Right hindlimb (tissue), 1 donor: Measurements from ENCODE around the gene PSMD10.

Experiments used
- DNase-seq: peaks from one replicate; pipeline ENCODE4 v3.0.0-alpha.2; 2018

The PSMD10 gene, protein sequence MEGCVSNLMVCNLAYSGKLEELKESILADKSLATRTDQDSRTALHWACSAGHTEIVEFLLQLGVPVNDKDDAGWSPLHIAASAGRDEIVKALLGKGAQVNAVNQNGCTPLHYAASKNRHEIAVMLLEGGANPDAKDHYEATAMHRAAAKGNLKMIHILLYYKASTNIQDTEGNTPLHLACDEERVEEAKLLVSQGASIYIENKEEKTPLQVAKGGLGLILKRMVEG

DNA sequence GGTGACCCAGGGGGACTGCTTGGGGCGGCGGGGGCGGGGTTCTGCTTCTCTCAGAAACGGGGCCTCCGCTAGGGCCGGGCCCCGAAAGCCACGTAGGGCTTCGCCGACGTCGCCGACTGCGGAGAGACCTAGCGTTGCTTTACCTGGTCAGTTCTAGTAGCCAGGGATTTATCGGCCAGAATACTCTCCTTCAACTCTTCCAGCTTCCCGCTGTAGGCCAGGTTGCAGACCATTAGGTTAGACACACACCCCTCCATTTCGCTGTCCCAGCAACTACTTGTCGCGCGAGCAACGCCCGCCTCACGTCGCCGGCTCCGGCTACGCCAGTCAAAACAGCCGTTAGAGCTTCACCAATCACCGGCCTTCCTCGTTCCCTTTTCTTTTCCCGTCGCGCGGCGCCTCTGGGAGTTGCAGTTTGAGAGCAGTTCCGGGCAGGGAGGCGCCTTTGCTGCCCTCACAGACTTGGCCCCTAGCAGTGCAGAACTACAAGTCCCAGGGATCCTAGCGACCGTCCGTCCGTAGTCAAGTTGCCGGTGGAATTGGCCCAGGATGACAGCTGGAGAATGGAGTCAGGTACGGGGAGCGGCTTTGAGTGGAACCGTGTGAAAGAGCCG lies at the start of gene PSMD10, which contains the start of gene ATG4A:
Gene PSMD10 (minus strand): TSS at position 279 of the 614 bp plus-strand sequence. CDS start 22 bp downstream, at position 257.
Gene ATG4A (plus strand): TSS at position 515 of the 614 bp plus-strand sequence. CDS start 49 bp downstream, at position 564.
- peak; percentile 97 for DNase-seq

DNA sequence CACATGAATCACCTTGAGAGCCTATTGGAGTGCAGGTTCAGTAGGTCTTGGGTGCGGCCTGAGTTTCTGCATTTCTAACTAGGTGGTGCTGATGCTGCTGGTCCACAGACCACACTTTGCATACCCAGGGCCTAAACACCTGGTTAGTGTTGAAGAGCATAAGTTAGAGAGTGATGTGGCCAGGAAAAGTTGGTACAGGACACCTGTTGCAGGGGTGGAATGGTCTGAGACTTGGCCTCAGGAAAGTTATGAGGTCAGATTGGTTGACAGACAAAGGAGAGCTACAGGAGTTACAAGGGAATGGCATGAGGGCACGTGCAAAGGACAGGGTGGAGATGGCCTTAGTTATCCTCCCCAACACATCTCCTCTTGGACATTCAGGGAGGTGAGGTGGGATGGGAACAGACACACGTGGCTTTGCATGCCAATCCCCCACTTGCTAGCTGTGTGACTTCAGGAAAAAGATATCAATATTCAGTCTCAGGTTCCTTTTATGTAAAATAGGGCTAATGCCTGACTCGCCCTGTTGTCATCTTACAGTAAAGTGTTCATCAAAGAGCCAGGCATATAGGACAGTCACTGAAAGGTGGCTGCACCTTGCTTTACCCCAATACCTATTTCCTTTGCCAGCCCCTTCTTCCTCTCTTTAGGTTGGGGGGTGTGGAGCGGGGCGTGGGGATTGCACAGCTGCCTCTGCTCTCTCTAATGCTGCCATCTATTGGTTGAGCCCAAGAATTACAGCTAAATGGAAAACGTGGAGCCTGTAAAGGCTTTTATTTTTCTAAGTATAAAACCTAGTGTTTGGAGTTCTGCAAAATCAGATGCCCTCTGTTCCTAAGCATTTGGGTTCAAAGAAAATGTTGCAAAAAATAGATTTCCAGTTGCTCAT lies 47.7 kb upstream of the PSMD10 start:
- no peak for DNase-seq

DNA sequence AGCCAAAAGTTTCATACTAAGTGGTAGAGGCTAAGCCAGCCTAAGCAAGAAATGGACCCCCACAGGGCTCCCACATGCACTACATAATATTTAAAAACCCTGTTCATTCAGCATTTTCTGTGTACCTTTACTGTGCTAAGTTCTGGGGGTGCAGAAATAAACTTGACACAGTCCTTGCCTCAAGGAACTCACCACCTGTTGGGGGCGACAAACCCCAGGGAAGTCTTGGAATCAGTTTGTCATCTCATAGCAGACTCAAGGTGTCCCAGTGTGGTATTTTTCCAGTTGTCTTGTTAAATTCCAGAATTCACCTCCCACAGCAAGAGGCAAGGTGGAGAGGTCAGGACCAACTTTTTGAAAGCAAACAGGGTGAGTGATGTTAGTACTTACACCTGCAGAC lies 43.4 kb upstream of the PSMD10 start:
- DNase-seq = no peak

DNA sequence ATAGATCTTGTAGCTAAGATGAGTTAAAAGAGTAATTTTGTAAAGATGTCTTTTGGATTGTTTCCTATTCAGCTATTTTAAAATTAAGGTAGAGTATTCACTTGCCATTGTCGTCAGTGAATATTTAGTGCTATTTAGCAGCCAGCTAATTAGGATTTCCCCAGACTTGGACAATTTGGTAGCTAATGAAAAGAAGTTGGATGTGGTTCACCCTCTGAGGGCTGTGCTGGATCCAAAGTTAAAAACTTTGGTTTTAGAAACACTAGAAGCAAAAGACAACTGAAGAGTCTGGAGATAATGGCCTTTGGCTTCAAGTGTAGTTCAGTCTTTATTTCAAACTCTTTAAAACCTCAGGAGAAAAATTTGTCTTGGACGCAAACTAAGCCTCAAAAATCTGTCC lies 41.5 kb upstream of the PSMD10 start:
- no peak for DNase-seq

DNA sequence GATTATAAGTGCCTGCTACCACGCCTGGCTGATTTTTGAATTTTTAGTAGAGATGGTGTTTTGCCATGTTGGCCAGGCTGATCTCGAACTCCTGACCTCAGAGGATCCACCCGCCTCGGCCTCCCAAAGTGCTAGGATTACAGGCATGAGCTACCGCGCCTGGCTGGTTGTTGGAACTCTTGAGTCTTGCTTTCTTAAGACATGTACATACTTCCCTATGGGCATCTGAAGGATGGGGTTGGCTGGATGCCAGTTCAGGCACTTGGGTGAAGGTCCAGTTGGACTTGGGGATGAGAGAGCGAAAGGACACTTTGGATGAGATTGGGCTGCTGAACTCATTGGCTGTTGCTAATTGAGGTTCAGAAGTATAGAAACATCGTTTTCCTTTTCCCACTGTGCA lies 40.7 kb upstream of the PSMD10 start:
- no peak for DNase-seq

DNA sequence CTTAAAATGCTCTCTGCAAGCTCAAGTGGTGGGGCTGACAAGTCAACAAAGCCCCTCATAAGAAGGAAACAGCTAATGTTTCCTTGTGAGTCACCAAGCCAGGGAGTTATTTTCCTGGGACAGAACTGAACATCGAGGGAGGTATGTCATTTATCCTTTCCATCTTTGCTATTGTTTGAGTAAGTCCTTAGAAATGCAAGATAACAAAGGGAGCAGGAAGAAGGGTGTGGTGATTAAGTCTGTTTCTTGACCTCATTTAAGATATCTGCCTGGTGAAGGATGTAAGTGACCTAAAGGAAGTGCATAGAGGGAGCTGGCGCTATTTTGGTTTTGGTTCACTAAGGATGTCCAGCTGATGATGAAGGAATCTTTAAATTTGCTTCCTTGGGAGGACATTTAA lies 40.1 kb upstream of the PSMD10 start:
- DNase-seq = no peak

DNA sequence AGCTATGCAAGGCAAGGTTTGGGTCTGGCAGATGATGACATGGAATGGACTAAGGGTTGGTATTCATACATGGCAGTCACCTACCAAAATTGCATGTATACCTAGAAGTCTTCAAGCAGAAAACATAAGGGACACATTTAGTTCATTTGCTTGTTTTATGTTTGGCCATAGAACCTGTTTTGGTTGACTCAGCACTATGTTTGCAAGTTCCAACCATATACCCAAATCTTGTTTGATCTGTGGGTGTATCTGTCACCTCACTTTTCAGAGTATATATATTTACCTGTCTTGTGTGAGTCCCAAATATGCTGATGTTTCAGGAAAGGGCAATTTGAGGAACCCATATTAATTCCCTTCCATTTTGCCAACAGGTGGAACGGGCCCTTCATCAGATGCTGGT lies 39.5 kb upstream of the PSMD10 start:
- no peak for DNase-seq

DNA sequence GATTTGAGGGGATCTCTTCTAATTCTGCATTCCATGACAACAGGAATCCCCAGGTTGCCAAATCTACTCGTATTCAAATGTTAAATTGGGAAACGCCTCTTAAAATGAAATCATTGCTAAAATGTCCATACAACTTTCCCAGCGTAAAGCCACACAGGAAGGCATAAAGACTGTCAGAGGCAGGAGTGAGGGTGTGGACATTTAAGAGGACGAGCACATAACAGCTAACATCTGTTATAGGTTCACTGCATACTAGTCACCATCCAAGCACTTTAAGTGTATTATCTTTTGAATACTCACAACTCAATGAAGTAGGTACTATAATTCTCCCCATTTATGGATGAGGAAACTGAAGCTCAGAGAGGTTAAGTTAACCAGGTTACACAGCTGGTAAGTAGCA lies 35.8 kb upstream of the PSMD10 start:
- no peak for DNase-seq

DNA sequence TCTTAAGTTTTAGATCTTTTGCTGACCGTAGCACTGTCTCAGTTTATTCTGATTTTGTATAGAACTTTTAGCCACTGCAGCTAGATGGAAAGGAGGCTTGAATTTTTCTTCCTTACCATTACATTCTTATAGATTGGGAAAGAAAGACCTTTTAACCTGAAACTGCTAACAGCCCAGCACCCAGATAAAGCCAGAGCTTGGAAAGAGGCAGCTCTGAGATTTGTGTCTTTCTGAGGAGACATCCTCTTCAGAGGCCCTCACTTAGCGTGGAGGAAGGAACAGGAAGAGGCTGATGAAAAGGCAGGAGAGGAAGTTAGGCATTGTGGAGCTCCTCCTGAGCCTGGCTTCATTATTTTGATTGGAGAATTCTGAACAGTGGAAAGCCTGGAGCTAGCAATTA lies 35.3 kb upstream of the PSMD10 start:
- no peak for DNase-seq

DNA sequence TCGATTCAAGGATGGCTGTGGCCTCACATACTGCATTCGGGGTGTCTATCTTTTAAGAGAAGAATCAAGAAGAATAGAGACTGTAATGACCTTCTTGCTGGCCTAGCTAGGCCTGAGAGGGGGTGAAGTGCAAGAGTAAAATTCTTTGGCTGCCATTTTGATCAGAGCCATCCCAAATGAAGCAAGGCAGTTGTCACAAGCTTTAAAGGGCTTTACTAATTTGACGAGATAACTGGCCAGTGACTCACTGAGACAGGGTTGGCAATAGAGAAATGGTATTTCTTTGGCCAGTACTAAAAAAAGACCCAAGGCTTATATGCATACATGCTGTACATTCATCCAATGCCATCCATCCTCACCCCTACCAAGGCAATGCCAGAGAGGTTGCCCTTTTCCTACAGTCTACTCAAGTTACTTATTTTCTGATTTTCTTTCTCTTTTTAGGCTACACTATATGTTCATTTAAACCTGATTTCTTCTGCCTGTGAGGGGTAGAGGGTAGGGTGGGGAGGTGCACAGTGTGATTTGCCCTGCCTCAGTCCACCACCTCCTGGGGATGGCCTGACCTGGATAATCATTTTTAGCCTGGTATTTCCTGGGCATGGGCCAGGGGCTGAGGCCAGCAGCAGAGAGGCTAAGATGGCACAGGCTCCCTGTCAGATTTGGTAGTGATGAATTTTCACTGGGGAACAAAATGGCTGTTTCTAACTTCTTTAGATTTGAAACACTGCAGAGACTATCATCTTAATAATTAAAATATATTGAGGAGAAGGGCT lies 32.4 kb upstream of the PSMD10 start:
- DNase-seq = no peak

DNA sequence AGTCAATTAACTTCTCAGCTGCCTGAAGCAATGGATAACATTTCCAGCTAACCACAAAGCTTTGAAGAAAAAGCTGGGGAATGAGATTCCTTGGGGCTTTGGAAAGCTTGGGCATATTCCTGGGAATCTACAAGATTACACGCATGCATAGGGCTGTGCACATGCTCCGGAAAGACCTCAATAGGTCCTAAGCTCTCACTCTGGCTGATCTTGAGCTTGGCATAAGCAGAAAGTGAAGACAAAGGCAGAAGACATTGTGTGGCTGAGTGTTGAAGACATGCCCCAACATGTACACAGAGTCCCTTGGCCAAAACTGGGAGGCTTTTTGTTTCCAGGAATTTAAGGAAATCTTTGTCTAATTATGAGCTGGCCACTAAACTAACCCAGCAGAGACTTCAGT lies 31.4 kb upstream of the PSMD10 start:
- DNase-seq = no peak

DNA sequence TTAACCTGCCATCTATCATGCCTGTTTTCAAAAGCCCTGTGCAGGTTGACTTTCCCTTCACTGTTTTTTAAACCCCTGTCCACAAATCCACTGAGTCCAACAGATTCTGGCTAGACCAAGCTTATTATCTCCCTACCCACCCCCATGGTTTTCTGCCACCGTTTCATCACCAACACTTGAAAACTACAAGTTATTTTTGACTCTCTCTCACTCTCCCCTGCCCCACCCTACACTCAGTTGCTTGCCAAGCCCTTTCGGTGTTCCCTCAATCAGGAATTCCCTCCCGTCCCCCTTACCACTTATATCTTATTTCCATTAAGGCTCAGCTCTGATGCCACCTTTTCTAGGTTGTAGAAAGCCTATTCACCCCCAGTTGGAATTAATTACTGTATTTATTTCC lies 29.9 kb upstream of the PSMD10 start:
- no peak for DNase-seq

DNA sequence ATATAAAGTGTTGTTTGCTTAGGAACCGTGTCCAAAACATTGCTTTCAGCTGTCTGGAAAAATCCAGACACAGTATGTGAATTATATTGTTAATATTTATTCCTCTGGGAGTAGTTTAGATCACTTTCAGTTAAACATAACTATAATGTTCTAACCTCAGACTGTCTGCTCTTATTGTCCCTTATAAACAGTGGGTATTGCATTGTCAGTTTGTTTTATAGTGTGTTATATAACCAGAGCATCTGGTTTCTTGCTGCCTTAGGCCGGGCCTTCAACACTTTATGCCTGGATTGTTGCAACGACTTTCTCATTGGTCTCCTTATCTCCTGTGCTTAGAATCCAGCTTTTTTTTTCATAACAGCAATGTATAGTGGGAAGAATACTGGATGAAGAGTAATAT lies 26.6 kb upstream of the PSMD10 start:
- DNase-seq = no peak

DNA sequence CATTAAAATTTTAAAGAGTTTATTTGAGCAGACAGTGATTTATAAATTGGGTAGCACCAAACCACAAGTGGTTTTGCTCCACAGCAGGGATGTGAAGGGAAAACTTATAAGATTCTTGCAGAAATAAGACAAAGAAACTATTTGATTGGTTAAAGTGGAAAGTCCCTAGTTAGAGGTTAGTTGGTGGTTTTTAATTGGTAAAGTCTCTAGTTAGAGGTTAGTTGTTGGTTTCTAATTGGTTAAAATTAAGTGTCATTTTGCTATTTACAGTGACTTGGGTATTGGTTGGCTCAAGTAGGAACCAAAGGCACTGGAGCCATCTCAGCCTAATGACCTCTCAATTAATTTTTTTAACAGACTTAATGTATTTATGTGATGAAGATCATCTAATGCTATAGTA lies 23.2 kb upstream of the PSMD10 start:
- no peak for DNase-seq

DNA sequence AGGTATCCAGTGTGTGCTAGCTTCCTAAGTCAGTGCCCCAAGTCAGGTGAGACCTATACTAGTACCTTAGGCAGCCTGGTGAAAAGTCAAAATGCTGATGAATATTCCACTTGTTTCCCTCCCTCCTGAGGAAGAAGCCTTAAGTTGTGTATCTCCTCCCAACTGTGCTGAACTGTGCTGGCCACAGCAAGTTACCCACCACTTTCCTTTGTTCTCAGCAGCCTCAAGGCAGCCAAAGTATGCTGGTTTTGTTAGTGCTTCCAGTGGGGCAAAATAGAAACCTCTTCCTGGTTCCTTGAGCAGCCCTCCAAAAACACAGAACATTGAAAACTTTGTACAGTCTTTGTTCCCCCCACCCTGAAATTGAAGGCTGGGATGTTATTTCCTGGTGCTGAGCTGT lies 14.1 kb upstream of the PSMD10 start:
- DNase-seq = no peak

DNA sequence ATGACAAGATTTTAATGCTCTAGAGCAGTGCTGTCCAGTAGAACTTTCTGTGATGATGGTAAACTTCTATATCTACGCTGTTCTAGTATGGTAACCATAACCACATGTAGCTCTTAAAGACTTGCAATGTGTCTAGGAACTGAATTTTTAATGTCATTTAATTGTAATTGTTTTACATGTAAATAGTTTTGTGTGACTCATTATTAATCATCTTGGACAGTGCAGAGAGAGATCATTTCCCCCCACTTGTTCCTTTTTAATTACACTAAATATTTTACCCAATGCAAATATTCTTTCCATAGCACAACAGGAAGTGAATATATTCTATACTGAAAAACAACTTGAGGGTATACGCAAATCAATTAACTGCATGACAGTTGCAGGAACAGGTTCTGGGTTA lies 6.0 kb upstream of the PSMD10 start:
- DNase-seq = no peak

DNA sequence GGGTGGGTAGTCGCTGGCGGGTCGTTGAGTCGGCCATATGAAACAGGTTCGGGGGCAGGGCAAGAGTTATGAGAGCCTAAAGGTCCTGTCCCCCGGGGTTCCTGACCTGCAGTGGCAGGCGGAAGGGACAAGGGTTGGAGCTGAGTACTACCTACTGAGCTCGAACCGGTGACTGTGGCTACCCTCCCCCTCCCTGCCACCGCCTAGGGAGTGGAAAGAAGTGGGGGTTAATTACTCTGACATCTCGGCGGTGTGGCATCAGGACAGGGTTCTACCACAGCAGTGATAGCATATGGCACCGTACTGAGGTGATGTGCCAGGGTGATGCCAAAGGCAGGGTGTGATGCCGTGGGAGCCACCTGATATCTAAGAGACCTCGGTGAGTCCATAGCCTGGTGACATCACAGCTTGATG lies 543 bp upstream of the PSMD10 start:
- no peak for DNase-seq

DNA sequence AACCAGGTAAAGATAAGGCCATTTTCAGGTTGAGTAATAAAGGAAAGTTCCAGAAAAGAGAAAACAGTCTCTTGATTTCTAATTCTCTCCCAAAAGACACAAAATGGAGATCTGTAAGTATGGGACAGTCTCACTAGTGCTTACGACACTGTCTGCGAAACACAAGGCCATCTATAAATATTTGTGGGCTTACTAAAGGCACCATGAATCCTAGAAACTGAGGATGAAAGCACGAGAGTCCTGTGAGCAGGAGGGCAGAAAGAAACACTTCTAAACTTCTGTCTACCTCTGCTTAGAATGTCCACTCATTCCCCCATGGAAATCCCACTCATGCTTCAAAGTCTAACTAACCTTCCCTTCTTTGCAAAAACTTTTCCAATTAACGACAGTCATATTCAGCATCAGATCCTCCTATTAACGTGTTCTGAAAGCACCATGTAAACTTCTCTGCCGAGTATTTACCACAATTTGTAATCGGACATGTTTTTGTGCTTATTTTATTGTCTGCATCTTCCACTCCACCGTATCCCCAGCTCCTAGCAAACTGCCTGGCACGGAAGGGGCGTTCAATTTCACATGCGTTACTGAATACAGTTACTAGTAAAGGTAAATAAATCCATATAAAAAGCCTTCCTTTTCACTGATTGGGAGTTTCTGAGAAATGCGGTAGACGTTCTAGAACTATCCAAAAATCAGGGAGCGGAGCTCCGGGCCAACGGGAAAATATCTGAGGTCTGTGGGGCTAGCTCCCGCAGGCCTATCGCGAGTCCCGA lies 665 bp downstream of the PSMD10 start:
- no peak for DNase-seq

DNA sequence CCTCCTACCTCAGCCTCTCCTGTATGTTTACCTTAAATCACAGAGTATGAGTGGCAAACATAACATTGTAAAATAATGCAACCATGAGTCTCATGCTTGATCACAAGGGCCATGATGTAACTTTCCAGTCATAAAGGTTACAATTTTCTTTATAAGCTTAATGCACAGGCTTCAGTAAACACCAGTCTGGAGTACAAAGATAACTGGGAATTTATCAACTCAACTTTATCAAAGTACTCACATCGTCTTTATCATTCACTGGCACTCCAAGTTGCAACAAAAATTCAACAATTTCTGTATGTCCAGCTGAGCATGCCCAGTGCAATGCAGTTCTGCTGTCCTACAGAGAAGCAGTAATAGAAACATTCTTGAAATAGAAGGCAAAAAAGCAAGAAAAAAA lies 2.8 kb downstream of the PSMD10 start:
- DNase-seq = no peak

DNA sequence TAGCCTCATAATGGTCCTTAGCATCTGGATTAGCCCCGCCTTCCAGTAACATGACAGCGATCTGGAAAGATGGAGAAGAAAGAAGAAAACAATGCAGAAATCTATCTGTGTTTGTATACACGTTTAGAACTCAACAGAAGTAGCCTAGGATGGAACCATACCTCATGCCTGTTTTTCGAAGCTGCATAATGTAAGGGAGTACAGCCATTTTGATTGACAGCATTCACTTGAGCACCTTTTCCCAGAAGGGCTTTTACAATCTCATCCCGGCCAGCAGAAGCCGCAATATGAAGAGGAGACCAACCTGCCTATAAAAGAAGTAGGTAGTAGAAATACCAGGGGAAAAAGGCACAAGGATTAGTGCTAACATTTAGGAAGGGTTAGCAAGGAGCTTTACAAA lies 3.5 kb downstream of the PSMD10 start:
- DNase-seq = no peak

DNA sequence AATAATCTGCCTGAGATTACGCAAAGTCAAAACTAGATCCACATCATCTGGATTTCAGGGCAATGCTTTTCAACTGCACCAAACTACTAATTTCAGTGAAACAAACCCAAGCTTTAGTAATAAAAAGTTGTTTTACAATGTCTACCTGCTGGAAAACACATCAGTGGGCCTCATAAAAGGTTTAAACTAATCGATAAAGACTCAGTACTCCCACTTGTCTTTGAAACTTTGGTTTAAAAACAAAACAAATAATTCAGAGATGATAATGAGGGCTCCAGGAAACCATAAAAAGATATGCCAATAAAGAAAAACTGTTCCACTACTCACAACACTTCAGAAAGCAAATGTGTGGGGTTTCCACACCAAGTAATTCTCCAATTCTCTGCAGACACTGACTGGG lies 10.2 kb downstream of the PSMD10 start:
- DNase-seq = no peak

DNA sequence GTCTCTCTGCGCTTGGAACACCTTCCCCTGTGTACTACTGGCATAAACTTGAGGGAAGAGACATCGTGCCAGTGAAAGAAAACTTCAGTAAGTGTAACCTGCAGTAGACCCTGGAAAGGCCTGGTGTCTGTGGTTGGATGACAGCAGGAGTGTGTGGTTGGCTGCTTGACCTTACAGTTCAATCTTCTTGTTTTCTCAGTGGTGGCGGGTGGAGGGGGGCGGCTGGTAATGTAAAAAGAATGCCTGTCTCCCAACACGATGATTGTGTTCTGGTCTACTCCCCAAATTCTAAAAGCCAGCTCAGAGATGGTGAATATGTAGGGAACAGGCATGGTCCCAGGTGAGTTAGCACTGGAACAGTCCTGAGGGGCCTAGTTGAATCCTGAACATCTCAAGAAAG lies 18.6 kb downstream of the PSMD10 start:
- no peak for DNase-seq
